Breast epithelium (tissue), 4 donors: ENCODE data around the gene RGS9. TPM values are rescaled to one million over a fixed set of nuclear protein-coding genes. Genes with fewer than 3 reads are reported as not detected.

Experiments
- DNase-seq, 2 donors: peaks; one replicate each; pipeline ENCODE4 v3.0.0-alpha.2; 2019; ENCODE audit warnings: low spot score in 2 of 2
- H3K27ac ChIP-seq, 2 donors: fragments of 200-600 bp; sonication (generic) in 1 of 2; one replicate each; pipeline ENCODE4 v1.5.1; 2016 to 2019; ENCODE audit warnings: mild to moderate bottlenecking in 1 of 2
- H3K27me3 ChIP-seq, 2 donors: fragments of 200-600 bp; sonication (generic) in 1 of 2; one replicate each; pipeline versions ENCODE4 v1.5.1 to v1.6.0; 2017 to 2019; ENCODE audit warnings: control low read depth in 1 of 2, mild to moderate bottlenecking in 1 of 2
- H3K36me3 ChIP-seq: fragments of 200-600 bp; one replicate; pipeline ENCODE4 v1.5.1; 2019
- H3K4me1 ChIP-seq, 2 donors: fragments of 200-600 bp; sonication (generic); one replicate each; pipeline ENCODE4 v1.5.1; 2016 to 2019; ENCODE audit warnings: control low read depth in 1 of 2
- H3K4me3 ChIP-seq, 3 donors: fragments of 200-600 bp; sonication (generic); 1 replicate in 2 of 3; 2 replicates in 1 of 3; pipeline ENCODE4 v1.5.1; 2016 to 2019; ENCODE audit warnings: mild to moderate bottlenecking in 3 of 3, moderate library complexity in 2 of 3
- H3K9me3 ChIP-seq, 2 donors: fragments of 200-600 bp; sonication (generic) in 1 of 2; one replicate each; pipeline ENCODE4 v1.5.1; 2016 to 2019; ENCODE audit warnings: control low read depth in 1 of 2
- CTCF ChIP-seq, 3 donors: fragments of 450-650 bp; IDR thresholded peaks; one replicate each; pipeline ENCODE4 v1.5.1; 2016 to 2017; ENCODE audit warnings: antibody characterized with exemption in 3 of 3, mild to moderate bottlenecking in 3 of 3, moderate library complexity in 3 of 3
- POLR2A ChIP-seq: fragments of 450-650 bp; IDR thresholded peaks from one replicate; pipeline ENCODE4 v1.6.1; 2016; ENCODE audit warnings: antibody characterized with exemption, mild to moderate bottlenecking, moderate library complexity
- POLR2AphosphoS5 ChIP-seq, 3 donors: sonication (generic); formaldehyde crosslinking; IDR thresholded peaks; one replicate each; pipeline ENCODE4 v1.6.1; 2017; ENCODE audit warnings: antibody characterized with exemption in 3 of 3
- intact Hi-C: fragments of 100-400 bp; cut with DNase I; formaldehyde crosslinking; loops from one replicate; pipeline ENCODE4 v1.15.1; 2023; ENCODE audit warnings: low total_unique reads
- total RNA-seq, 3 donors: library from RNA; depleted of rRNA; stranded (reverse); fragments of >200 nt; gene quantifications; one replicate each; pipeline ENCODE4 v1.1.0, GENCODE V29; 2016

The RGS9 gene
- total RNA-seq, 3 donors from 2014 or later, result 1.6 to 6.9 (median 5.0) TPM

GRCh38 chr17:65222214-65222738 lies 85.1 kb downstream of the RGS9 start:
- TF ChIP-seq POLR2AphosphoS5 (IDR thresholded peaks at IDR 0.05) (no peak), CTCF (IDR thresholded peaks at IDR 0.05) (no peak), POLR2A (no peak)
- DNase-seq, result no peak
- Histone ChIP-seq H3K9me3 (no peaks in the 10 kb centered on the region), H3K4me1 (no peaks in the 10 kb centered on the region), H3K27ac (no peak overlapping the region), H3K36me3 (no peaks in the 10 kb centered on the region), H3K4me3 (no peak overlapping the region), H3K27me3 (no peaks in the 10 kb centered on the region)
- intact Hi-C loops, result no loop called here

GRCh38 chr17:65225061-65225460 lies 87.9 kb downstream of the RGS9 start:
- Histone ChIP-seq H3K9me3 (no peaks in the 10 kb centered on the region), H3K27ac (no peak overlapping the region), H3K27me3 (no peaks in the 10 kb centered on the region), H3K4me3 (no peak overlapping the region), H3K4me1 (no peaks in the 10 kb centered on the region), H3K36me3 (no peaks in the 10 kb centered on the region)
- no peak for TF ChIP-seq POLR2A
- TF ChIP-seq CTCF (IDR thresholded peaks at IDR 0.05), result no peak
- intact Hi-C loops, result no loop called here
- DNase-seq, result no peak

GRCh38 chr17:65226227-65226626 lies 89.1 kb downstream of the RGS9 start:
- H3K36me3 ChIP-seq, result no peaks in the 10 kb centered on the region
- DNase-seq, result no peak
- no peak for TF ChIP-seq POLR2A
- TF ChIP-seq POLR2AphosphoS5 (IDR thresholded peaks at IDR 0.05), result no peak
- no peak for TF ChIP-seq CTCF (IDR thresholded peaks at IDR 0.05)
- H3K27ac ChIP-seq, result no peak overlapping the region
- no peak overlapping the region for H3K4me3 ChIP-seq
- intact Hi-C loops, result no loop called here
- no peaks in the 10 kb centered on the region for H3K27me3 ChIP-seq
- H3K4me1 ChIP-seq, result no peaks in the 10 kb centered on the region
- H3K9me3 ChIP-seq, result no peaks in the 10 kb centered on the region

GRCh38 chr17:65227637-65228036 lies 90.5 kb downstream of the RGS9 start:
- no peak for DNase-seq
- no peak overlapping the region for H3K4me3 ChIP-seq
- no peaks in the 10 kb centered on the region for H3K27me3 ChIP-seq
- no peak overlapping the region for H3K27ac ChIP-seq
- intact Hi-C loops, result no loop called here
- TF ChIP-seq POLR2A (no peak), CTCF (IDR thresholded peaks at IDR 0.05) (no peak), POLR2AphosphoS5 (IDR thresholded peaks at IDR 0.05) (no peak)
- no peaks in the 10 kb centered on the region for H3K36me3 ChIP-seq
- H3K9me3 ChIP-seq, result no peaks in the 10 kb centered on the region
- no peaks in the 10 kb centered on the region for H3K4me1 ChIP-seq

- intact Hi-C loops, result no loop called here
- H3K4me3 ChIP-seq, result no peak overlapping the region
- H3K27ac ChIP-seq, result no peak overlapping the region
- no peaks in the 10 kb centered on the region for H3K36me3 ChIP-seq
- no peaks in the 10 kb centered on the region for H3K4me1 ChIP-seq
- TF ChIP-seq CTCF (IDR thresholded peaks at IDR 0.05) (no peak), POLR2AphosphoS5 (IDR thresholded peaks at IDR 0.05) (no peak)
- H3K27me3 ChIP-seq, result no peaks in the 10 kb centered on the region
- DNase-seq, result no peak
- no peaks in the 10 kb centered on the region for H3K9me3 ChIP-seq
These were observed 91.1 kb downstream of the RGS9 start for GRCh38 chr17:65228287-65228686.
